T follicular helper cell (primary cell): ENCODE results near the gene KIF17.

Experiments used
- DNase-seq: peaks from one replicate; pipeline ENCODE4 v3.0.0-alpha.2; 2020; ENCODE audit warnings: low read depth

The KIF17 gene

DNA sequence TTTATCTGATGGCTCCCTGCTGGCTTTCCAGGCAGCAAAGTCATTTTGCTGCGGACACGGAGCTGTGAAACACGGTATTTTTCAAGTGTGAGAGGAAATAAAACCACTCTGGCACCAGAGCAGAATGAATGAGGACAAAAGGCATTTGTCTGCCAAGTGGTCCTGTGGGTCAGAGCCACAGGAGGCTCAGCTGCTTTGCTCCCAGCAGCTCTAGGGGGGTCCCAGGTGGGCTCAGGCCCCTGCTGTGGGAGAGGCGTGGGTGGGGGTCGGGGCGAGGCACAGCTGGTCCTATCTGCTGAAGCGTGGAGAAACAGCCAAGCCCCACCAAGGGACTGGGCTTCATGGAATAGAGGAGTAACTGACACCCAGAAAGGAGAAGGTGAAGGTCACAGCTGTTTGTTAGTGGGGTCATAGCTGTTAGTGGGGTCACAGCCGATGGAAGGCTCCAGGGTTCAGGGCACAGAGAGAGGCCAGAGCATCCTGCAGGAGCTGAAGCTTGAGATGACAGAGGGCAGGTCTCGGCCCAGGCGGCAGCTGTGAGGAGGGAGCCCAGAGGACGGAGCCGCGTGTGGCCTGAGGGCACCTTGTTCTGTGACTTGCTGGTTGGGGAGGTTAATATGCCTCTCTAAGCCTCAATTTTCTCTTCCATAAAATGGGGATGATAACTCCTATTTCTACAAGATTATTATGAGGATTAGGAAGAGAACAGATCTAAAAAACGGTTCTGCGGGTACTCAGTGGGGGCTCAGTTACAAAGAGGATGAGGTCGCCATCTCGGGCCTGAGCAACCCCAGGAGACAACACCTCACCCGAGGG lies 7.1 kb downstream of the KIF17 start:
- DNase-seq = no peak

DNA sequence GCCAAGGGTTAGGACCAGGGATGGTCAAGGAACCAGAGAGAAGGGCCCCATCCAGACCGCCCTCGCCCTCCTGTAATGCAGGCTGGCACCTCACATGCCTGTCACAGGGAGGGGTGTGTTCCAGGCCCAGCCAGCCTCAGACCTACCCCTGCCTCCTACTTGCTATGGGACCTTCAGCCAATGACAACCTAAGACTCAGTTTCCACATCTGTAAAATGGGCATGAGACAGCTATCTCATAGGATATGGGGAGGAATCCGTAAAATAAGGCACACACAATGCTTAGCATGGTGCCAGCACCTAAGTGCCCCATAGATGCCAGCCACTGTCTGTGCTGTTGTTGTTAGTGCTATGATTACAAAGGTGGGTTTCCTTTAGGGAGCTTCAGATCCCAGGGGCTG lies 7.9 kb downstream of the KIF17 start:
- DNase-seq = no peak

DNA sequence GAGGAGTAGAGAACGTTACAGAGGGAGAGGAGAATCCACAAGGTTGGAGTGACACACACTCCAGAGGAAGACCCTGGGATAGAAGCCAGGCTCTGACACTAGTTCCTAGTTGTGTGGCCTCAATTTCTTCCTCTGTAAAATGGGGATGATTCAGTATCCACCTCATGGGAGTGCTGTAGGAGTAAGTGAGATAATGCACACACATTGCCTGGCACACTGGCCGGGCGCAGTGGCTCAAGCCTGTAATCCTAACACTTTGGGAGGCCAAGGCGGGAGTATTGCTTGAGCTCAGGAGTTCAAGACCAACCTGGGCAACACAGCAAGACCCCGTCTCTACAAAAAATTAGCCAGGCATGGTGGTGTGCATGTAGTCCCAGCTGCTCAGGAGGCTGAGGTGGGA lies 8.9 kb downstream of the KIF17 start:
- DNase-seq = no peak

DNA sequence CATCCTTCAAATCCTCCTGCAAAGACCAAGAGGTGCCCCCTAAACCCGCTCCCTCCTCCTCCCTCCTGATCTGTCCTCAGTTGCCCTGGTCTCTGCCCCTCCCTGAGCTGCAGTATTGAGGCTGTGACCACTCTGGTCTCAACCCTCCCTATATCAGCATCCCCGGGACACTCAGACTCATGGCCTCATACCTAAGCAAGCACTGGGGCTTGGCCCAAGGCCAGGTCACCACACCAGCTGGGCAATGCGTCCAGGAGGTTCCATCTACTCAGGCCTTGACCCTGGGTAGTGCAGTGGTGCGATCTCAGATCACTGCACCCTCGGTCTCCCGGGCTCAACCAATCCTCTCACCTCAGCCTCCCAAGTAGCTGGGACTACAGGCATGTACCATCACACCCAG lies 9.8 kb downstream of the KIF17 start:
- no peak for DNase-seq

DNA sequence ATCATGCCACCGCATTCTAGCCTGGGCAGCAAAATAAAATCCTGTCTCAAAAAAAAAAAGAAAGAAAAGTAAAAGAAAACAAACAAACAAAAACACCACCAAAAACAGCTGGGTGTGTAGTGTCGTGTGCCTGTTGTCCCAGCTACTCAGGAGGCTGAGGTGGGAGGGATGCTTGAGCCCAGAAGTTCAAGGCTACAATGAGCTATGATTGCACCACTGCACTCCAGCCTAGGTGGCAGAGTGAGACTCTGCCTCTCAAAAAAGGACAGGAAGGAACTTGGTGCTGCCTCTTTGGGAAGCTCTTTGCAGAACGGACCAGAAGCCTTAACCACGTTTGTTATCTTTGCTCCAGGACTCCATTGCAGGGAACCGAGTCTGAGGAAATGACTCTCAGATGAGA lies 11.0 kb downstream of the KIF17 start:
- no peak for DNase-seq

GRCh38 chr1:20705203-20705755 lies 12.5 kb downstream of the KIF17 start:
- no peak for DNase-seq

- DNase-seq = no peak
Observed at GRCh38 chr1:20704390-20705202, 13.2 kb downstream of the KIF17 start.

- no peak for DNase-seq
Observed at GRCh38 chr1:20703124-20703756, 14.6 kb downstream of the KIF17 start.

DNA sequence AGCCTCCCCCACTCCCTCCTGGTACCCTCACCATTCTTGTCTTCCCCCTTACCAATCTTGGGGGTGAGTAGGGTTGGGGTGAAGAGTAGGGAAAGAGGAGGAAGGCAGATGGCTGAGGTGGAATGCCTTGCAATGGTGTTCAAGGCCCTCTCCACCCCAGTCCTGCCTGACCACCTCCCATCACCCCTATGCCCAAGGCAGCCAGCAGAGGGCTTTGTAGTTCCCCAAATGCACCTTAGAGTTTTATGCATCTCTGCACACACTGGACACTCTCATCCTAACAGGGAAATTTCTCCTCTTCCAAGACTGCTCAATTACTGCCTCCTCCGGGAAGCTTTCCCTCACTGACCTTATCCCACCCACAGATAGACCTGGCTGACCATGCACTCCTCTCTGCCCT lies 15.4 kb downstream of the KIF17 start:
- DNase-seq = no peak

DNA sequence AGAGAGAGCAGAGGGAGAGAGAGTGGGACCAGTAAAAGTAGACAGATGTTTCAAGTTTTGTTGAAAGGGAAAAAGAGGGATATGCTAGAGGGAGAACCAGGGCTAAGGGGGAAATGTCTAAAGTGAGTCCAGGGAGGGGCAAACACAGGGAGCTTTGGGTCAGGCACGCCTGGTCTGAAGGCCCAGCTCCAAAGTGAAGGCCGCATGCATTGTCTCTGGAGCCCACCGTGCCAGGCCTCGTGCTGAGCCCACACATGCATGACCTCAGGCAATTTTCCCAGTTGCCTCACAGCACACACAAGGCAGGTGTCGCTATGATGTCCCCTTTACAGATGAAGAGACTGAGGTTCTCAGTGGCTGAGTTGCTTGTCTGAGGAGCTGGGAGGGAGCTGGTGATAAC lies 16.0 kb downstream of the KIF17 start:
- DNase-seq = no peak

DNA sequence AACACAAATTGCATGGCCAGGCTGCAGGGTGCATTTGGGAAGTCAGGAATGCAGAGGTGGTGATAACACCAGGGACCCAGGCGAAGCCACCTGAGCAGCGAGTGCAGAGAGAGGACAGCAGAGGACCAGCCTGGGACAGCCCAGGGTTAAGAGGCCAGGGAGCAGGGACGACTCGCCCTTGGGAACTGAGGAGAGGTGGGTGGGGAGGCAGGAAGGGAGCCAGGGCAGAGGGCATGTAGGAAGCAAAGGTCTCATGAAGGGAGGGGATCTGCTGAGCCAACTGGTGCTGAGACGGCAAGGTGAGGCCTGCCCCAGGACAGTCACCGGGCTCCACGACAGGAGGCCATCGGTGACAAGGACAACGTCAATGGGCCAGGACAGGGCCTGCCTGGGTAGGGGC lies 16.4 kb downstream of the KIF17 start:
- DNase-seq = no peak

DNA sequence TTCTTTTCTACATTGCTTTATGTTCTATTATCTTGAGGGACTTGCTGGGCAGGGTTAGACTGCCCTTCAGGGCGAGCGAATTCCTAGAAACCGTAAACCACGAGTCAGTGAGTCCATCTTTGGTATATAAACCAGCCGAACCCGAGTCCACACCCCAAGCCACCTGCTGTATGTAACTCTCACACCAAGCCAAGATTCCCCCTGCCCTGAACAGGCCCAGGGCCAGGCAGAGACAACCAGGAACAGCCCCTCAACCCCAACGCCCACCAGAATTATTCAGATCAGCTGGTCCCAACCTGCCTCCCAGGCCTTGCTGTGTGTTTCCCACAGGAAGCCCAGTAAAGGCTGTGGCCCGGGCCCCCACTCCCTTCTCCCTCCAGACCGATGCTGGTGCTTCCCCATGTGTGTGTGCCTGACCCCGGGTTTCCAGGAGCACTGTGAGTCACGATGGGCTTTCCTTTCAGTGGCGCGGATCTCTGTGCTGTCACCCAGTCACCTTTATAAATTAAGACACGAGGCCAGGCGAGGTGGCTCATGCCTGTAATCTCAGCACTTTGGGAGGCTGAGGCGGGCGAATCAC lies 17.1 kb downstream of the KIF17 start:
- no peak for DNase-seq

DNA sequence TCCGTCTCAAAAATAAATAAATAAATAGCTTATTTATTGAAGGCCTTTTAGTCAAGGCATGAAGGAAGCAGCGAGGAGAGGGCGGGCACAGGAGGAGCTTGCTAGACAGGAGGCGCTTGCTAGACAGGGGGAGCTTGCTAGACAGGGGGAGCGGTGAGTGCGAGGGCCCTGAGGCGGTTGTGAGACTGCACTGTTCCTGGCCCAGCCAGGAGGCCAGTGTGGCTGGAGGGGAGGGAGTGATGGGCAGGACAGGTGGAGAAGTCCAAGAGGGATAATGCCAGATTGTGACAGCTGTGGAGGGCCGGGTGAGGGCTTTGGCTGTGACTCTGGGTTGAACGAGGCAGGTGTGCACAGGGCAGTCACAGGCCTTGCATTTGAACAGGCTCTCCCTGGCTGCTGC lies 18.2 kb downstream of the KIF17 start:
- no peak for DNase-seq

DNA sequence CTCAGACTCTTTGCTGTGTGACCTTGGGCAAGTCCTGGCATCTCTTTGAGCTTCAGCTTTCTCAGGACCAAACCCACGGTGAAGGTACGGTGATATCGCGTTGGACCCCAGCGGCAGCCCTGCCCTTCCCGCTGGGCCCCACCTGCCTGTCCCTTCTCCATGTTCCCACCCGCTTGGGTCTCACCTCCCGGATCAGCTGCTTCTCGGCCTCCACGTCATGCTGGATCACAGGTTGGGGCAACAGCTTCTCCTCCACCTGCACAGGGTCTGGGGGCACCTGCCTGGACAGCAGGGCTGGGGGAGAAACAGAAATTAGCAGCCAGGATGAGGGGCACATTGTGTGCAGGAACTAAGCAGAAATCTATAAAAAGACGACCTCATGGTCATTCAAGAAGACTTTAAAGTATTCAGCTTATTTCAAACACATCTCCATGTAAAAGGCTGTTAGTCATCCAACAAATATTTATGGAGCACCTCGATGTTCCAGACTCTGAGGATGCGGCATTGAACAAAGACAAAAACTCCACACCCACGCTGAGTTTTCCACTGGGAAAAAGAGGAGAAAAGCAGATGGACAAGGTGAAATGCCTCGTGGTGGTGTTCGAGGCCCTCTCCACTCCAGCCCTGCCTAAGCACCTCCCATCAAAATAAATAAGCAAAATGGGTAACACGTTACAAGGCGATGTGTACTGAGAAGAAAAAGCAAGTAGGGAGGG lies 19.5 kb downstream of the KIF17 start:
- DNase-seq = no peak

DNA sequence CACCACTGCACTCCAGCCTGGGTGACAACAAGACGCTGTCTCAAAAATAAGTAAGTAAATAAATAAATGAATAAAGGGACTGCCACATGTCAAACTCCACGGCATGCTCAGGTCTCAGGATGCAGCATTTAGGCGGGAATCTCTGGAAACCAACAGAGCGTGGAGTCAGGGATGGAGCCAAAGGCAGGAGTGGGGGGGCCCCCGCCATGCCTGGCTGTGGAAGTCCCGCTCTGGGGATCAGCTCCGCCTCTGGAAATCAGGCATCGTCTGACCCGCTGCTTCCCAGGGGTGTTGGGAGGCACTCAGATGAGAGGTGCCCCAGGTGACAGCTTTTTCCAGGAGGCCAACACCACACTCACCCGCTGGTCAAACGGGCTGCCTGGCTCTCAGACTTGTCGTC lies 20.2 kb downstream of the KIF17 start:
- no peak for DNase-seq

DNA sequence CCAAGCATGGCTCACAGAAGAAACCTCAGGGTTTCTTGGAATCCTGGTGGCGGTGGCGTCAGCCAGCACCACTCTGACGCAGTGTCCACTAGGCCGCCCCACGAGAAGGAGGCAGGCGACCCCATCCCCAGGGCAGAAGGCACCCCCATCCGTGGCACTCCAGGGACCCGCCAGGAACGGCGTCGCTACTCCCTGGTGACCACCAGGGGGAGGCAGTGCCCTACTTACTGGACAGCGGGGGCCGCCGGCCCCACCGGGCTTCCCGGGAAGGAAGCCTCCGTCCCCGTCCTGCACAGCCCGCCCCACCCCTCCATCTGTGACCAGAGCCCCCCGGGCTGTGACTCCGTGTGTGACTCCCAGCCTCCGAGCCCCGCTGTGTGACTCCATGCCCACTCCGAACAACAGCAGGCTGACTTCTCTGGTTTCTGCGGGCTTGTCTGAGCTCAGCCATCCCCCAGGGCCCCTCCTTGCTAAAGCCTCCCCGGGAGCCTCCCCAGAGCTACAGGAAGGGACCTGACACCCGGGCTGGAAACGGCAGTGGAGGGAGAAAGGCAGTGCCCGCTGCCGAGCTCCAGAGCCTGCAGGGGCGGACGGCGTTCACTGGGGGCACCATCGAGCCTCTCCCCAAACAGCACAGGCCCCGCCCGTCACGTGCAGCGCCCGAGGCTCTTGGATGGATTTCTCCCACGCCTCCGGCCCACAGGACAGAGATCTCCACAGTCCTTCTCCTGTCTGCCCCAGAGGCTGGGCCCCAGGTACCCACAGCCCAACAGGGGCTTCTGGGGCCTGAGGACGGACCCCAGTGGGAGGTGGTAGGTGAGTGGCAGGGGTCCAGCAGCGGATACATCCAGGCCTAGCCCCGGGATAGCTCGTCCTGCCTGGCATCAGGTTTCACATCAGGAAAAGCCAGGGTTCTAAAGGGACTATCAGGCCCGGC lies 21.1 kb downstream of the KIF17 start:
- peak; percentile 52 for DNase-seq

- DNase-seq = no peak
Observed at GRCh38 chr1:20695515-20695914, 22.3 kb downstream of the KIF17 start.

- DNase-seq = no peak
Observed at GRCh38 chr1:20693623-20694022, 24.2 kb downstream of the KIF17 start.

DNA sequence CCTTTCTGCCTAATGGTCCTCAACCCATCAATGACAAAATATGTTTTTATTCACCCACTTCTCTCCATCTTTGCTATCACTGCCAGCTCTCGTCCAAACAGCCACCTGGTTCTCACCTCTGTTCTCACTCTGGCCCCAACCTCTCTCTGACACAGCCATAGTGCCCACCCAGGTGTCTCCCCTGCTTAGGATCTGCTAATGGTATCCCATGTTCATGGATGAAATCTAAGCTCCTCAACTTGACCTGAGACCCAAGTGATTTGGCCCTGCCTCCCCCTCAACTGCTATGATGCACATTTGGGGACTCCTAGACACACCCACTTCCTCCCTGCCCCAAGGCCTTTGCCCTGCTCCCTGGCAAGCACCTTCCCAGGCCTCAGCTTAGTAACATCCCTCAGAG lies 25.9 kb downstream of the KIF17 start:
- no peak for DNase-seq

GRCh38 chr1:20689645-20690056 lies 28.2 kb downstream of the KIF17 start:
- DNase-seq = no peak
